Spleen (tissue), 7 donors: ENCODE data around the gene EXOC4.

Experiments
- POLR2AphosphoS5 ChIP-seq, 3 donors: sonication (generic); formaldehyde crosslinking; IDR thresholded peaks; one replicate each; pipeline ENCODE4 v1.5.1; 2017; ENCODE audit warnings: antibody characterized with exemption in 3 of 3
- TF ChIP-seq, protein P1 (sequence below), 11 experiments: fragments of 200-600 bp in 7 of 11; fragments of 450-650 bp in 4 of 11; sonication (generic) in 4 of 11; IDR thresholded peaks in 8 of 11; conservative IDR thresholded peaks in 3 of 11; 1 replicate in 7 of 11; 2 replicates in 4 of 11; pipeline versions ENCODE4 v1.4.0 to v1.8.0; 2016 to 2021; ENCODE audit warnings: antibody characterized with exemption in 11 of 11, inconsistent platforms in 4 of 11, mild to moderate bottlenecking in 1 of 11
- donor health status: DM: no; HTN: no; CAD: no; lungs with moderate emphysema.
- donor health status: DM: no; HTN: no; CAD: no.
- donor health status: DM: no; HTN: no; CAD: no.

DNA sequence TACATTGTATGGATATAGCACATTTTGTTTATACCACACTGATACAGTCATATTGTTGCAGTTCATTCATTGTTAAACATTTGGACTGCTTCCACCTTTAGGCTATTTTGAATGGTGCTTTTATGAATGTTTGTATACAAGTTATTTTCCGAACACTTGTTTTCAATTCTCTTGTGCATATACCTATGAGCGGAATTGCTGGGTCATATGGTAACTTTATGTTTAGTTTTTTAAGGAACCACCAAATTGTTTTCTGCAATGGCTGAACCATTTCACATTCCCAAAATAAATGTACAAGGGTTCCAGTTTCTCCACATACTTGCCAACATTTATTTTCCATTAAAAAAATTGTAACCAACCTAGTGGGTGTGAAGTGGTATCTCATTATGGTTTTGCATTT is 4.0 kb upstream of the EXOC4 start:
- no peak for TF ChIP-seq POLR2AphosphoS5 (IDR thresholded peaks at IDR 0.05)
- TF ChIP-seq, protein P1, sequence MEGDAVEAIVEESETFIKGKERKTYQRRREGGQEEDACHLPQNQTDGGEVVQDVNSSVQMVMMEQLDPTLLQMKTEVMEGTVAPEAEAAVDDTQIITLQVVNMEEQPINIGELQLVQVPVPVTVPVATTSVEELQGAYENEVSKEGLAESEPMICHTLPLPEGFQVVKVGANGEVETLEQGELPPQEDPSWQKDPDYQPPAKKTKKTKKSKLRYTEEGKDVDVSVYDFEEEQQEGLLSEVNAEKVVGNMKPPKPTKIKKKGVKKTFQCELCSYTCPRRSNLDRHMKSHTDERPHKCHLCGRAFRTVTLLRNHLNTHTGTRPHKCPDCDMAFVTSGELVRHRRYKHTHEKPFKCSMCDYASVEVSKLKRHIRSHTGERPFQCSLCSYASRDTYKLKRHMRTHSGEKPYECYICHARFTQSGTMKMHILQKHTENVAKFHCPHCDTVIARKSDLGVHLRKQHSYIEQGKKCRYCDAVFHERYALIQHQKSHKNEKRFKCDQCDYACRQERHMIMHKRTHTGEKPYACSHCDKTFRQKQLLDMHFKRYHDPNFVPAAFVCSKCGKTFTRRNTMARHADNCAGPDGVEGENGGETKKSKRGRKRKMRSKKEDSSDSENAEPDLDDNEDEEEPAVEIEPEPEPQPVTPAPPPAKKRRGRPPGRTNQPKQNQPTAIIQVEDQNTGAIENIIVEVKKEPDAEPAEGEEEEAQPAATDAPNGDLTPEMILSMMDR (IDR thresholded peaks at IDR 0.05 in 8 of 11, conservative IDR thresholded peaks at IDR 0.05 in 3 of 11): no peak
